ENCODE results near the gene TNFRSF12A.

Gene TNFRSF12A

DNA sequence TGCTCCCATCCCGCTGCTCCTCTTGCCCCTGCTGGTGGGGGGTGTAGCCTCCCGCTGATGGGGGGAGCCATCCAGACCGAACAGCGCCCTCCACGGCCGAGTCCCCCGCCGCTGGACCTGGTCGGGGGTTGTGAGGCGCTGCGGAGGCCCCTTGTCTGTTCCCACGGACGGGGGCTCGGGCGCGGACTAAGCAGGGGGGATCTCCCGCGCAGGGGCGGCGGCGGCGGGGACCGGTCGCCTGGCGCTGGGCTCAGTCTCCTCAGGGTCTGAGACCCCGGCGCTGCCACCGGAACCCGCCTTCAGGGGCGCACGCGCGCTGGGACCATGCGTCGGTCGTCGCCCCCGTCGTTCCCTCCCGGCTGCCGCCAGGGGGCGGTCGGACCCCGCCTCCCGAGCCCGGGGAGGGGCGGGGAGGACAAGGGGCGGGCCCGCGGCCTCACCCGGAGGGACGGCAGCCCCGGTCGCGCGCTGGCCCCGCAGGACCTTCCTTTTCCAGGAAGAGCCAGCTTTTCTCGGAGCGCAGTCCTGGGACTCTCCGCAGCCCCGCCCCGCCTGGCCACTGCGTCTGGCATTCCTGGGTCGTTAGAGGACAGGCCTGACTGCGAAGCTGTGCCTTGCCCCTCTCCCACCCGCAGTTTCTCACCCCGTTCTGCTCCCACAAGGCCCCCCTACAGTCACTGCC is 39.0 kb downstream of the TNFRSF12A start:
- DNase-seq, result peak; percentile 95
- Mint-ChIP-seq H3K4me3 (peak overlapping the region; percentile 87), H3K36me3 (ENCODE audit: low read depth) (no peaks in the 10 kb centered on the region), H3K9me3 (no peaks in the 10 kb centered on the region), H3K27me3 (ENCODE audit: low read depth, poor library complexity) (peaks cover 51% of the 10 kb centered on the region), H3K4me1 (peaks cover 36% of the 10 kb centered on the region), H3K27ac (no peak overlapping the region)
- TF ChIP-seq, protein P1, sequence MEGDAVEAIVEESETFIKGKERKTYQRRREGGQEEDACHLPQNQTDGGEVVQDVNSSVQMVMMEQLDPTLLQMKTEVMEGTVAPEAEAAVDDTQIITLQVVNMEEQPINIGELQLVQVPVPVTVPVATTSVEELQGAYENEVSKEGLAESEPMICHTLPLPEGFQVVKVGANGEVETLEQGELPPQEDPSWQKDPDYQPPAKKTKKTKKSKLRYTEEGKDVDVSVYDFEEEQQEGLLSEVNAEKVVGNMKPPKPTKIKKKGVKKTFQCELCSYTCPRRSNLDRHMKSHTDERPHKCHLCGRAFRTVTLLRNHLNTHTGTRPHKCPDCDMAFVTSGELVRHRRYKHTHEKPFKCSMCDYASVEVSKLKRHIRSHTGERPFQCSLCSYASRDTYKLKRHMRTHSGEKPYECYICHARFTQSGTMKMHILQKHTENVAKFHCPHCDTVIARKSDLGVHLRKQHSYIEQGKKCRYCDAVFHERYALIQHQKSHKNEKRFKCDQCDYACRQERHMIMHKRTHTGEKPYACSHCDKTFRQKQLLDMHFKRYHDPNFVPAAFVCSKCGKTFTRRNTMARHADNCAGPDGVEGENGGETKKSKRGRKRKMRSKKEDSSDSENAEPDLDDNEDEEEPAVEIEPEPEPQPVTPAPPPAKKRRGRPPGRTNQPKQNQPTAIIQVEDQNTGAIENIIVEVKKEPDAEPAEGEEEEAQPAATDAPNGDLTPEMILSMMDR (IDR thresholded peaks at IDR 0.05), result peak; percentile 80

DNA sequence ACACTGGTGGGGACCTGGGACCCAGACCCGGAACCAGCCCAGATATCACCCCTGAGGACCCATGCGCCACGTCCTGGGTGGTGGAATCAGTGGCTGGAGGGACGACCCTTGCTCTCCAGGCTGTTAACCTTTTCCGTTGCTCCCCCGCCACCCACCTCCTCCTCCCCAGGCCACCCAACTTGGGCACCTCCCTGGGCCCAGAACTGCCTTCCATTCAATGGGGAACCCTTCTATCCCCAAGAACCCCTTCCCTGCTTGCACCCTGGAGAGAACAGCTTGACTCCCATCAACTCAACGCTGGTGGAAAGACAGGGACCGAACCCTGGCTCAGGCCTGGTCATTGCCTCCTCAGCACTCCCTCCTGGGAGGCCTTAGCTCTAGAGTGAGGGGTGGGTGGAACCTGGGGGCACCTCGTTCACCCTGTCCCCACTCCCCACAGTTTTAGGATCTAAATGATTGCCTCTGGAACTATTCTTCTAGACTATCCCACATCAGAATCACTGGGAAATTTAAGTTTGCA is 39.6 kb downstream of the TNFRSF12A start:
- H3K9me3 Mint-ChIP-seq, result no peaks in the 10 kb centered on the region
- H3K27me3 Mint-ChIP-seq (ENCODE audit: low read depth, poor library complexity), result peaks cover 48% of the 10 kb centered on the region
- no peaks in the 10 kb centered on the region for H3K36me3 Mint-ChIP-seq (ENCODE audit: low read depth)
- peak overlapping the region; percentile 72 for H3K4me3 Mint-ChIP-seq
- H3K4me1 Mint-ChIP-seq, result peaks cover 34% of the 10 kb centered on the region
- no peak for DNase-seq
- no peak overlapping the region for H3K27ac Mint-ChIP-seq
- TF ChIP-seq, protein P1 (IDR thresholded peaks at IDR 0.05), result no peak

DNA sequence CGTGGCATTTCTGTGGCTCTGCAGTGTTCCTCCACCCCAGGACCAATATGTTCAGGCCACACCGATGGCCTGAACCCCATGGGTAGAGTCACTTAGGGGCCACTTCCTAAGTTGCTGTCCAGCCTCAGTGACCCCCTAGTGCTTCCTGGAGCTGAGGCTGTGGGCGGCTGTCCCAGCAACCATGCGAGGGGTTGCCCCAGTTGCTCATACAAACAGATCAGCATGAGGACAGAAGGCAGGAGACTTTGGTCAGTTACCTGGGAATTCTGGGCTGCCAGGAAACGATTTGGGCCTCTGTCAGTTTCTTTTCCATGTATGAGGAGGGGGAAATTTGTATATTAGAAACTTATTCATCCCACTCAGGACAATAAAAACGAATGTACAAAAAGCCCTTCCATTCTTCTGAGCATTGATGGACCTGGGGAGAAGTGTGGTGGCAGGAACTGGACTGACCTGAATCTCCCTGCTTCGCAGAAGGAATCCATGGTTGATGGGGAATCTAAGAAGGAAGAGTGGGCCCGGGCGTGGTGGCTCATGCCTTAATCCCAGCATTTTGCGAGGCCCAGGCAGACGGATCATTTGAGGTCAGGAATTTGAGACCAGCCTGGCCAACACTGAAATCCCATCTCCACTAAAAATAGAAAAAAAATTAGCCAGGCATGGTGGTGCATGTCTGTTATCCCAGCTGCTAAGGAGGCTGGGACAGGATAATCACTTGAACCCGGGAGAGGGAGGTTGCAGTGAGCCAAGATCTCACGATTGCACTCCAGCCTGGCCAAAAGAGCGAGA is 40.4 kb downstream of the TNFRSF12A start:
- no peaks in the 10 kb centered on the region for H3K36me3 Mint-ChIP-seq (ENCODE audit: low read depth)
- TF ChIP-seq, protein P1 (IDR thresholded peaks at IDR 0.05), result no peak
- peak overlapping the region; percentile 72 for H3K4me3 Mint-ChIP-seq
- H3K9me3 Mint-ChIP-seq, result no peaks in the 10 kb centered on the region
- H3K4me1 Mint-ChIP-seq, result peaks cover 30% of the 10 kb centered on the region
- no peak for DNase-seq
- peaks cover 40% of the 10 kb centered on the region for H3K27me3 Mint-ChIP-seq (ENCODE audit: low read depth, poor library complexity)
- no peak overlapping the region for H3K27ac Mint-ChIP-seq

DNA sequence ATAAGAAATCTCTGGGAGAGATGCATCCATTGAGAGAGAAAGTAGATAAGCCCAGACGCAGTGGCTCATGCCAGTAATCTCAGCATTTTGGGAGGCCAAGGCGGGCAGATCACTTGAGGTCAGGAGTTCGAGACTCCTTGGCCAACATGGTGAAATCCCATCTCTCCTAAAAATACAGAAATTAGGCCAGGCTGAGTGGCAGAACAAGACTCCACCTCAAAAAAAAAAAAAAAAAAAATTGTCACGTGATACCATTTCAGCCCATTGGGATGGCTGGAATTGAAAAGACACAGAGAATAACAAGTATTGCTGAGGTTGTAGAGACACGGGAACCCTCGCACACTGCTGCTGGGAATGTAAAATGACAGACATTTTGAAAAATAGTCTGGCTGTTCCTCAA is 42.4 kb downstream of the TNFRSF12A start:
- Mint-ChIP-seq H3K9me3 (no peaks in the 10 kb centered on the region), H3K27me3 (ENCODE audit: low read depth, poor library complexity) (peaks cover 24% of the 10 kb centered on the region), H3K36me3 (ENCODE audit: low read depth) (no peaks in the 10 kb centered on the region), H3K4me3 (no peak overlapping the region), H3K4me1 (peaks cover 25% of the 10 kb centered on the region), H3K27ac (no peak overlapping the region)
- DNase-seq, result no peak
- TF ChIP-seq, protein P1 (IDR thresholded peaks at IDR 0.05), result no peak

DNA sequence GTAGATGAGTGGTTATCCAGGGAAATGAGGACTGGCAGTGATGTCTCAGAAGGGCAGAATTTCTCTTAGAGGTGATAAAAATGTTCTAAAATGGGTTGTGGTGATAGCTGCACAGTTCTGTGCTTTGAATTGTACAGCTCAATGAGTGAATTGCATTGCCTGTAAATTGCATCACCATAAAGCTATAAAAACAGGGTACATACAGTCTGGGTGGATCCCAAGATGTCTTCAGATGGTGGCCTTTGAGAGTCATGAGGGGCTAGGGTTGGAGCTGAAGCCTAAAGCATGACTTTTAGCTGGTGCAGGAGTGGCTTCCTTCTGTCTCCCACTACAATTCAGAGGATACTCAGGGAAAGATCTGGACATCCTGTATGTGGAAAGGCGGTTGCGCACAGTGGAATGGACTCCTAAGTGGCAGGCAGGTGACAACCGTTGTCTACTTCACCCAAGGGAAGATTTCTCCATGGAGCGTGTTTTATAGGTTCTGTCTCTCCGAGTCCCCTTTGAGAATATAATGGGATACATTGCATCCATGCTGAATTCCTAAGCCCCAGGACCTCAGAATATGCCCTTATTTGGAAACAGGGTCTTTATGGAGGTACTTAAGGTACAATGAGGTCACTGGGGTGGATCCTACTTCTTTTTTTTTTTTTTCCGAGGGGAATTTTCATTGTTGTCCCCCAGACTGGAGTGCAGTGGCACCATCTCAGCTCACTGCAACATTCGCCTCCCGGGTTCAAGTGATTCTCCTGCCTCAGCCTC is 43.6 kb downstream of the TNFRSF12A start:
- Mint-ChIP-seq H3K9me3 (no peaks in the 10 kb centered on the region), H3K27ac (no peak overlapping the region), H3K4me3 (no peak overlapping the region), H3K27me3 (ENCODE audit: low read depth, poor library complexity) (peaks cover 15% of the 10 kb centered on the region), H3K36me3 (ENCODE audit: low read depth) (no peaks in the 10 kb centered on the region), H3K4me1 (peaks cover 25% of the 10 kb centered on the region)
- TF ChIP-seq, protein P1 (IDR thresholded peaks at IDR 0.05), result no peak
- DNase-seq, result no peak
